HepG2 (cell line): Measurements from ENCODE around the gene FAM78B. TPM values are rescaled to one million over a fixed set of nuclear protein-coding genes. Genes with fewer than 3 reads are reported as not detected.

Source experiments
- ATAC-seq: fragments of 200-7000 bp; cut with Tn5 transposase; 3 replicates; pipeline ENCODE4 v1.9.1; 2020; ENCODE audit warnings: mild to moderate bottlenecking, moderate library complexity
- BruUV-seq: library from RNA; stranded (reverse); fragments of 400-500 nt; replicated peaks from 2 replicates; lab custom pipeline; 2021; lab: Mats Ljungman, UMichigan
- CTCF ChIA-PET: fragments of 300-600 bp; formaldehyde crosslinking; extraction: SDS; loops from one replicate; lab custom pipeline; 2021; ENCODE audit warnings: low total read pairs, inconsistent platforms, low intra/inter-chr PET ratio; lab: Yijun Ruan, JAX
- POLR2A ChIA-PET: fragments of 350-600 bp; sonication (Branson Sonifier 250); formaldehyde crosslinking; loops from one replicate; lab custom pipeline; 2020; ENCODE audit warnings: antibody characterized with exemption, inconsistent platforms; lab: Yijun Ruan, JAX
- DNase-seq: peaks from one replicate; pipeline ENCODE4 v3.0.0-alpha.2; 2015; ENCODE audit warnings: low spot score
- FAIRE-seq: peaks from 3 replicates; lab custom pipeline; 2011; peaks lifted over from hg19 to GRCh38; lab: Jason Lieb, UNC
- H2AFZ ChIP-seq: one replicate; pipeline ENCODE4 v1.6.1; 2011; ENCODE audit warnings: low read length, inconsistent platforms
- H3K27ac ChIP-seq: fragments of 300-600 bp; 3 replicates; pipeline ENCODE4 v1.8.0; 2011; ENCODE audit warnings: mixed run types, mild to moderate bottlenecking, mixed read lengths, low read length, inconsistent platforms; ENCODE audit not compliant: insufficient read depth; ENCODE audit errors: extremely low read length
- H3K27me3 ChIP-seq, 2 experiments: fragments of 200-600 bp in 1 of 2; 2 replicates in 1 of 2; 3 replicates in 1 of 2; pipeline versions ENCODE4 v1.6.0 to v1.8.0; 2011; ENCODE audit warnings: low read length in 2 of 2, mild to moderate bottlenecking in 2 of 2, moderate library complexity in 2 of 2, inconsistent platforms in 1 of 2; ENCODE audit not compliant: insufficient read depth in 2 of 2, control insufficient read depth in 1 of 2
- H3K36me3 ChIP-seq, 2 experiments: fragments of 200-600 bp in 1 of 2; replicated peaks in 1 of 2; 2 replicates in 1 of 2; 3 replicates in 1 of 2; pipeline versions ENCODE4 v1.5.1 to v1.8.0; 2011; ENCODE audit warnings: low read length in 2 of 2, inconsistent platforms in 1 of 2; ENCODE audit not compliant: insufficient read depth in 2 of 2, control insufficient read depth in 1 of 2
- H3K4me1 ChIP-seq: 2 replicates; pipeline ENCODE4 v1.5.1; 2012; ENCODE audit warnings: low read length, inconsistent platforms; ENCODE audit not compliant: insufficient read depth
- H3K4me2 ChIP-seq: 2 replicates; pipeline ENCODE4 v1.6.0; 2011; ENCODE audit warnings: low read depth, low read length, inconsistent platforms
- H3K4me3 ChIP-seq, 3 experiments: fragments of 200-600 bp in 1 of 3; sonication (generic), shearing (Covaris generic) in 1 of 3; replicated peaks in 1 of 3; 2 replicates each; pipeline ENCODE4 v1.5.1; 2011 to 2016; ENCODE audit warnings: low read length in 3 of 3, inconsistent platforms in 2 of 3, low read depth in 2 of 3, mild to moderate bottlenecking in 2 of 3, control low read depth in 1 of 3, mixed read lengths in 1 of 3; ENCODE audit not compliant: insufficient read depth in 1 of 3
- H3K79me2 ChIP-seq: one replicate; pipeline ENCODE4 v1.6.1; 2011; ENCODE audit warnings: low read length, inconsistent platforms; ENCODE audit not compliant: insufficient read depth
- H3K9ac ChIP-seq: 2 replicates; pipeline ENCODE4 v1.6.0; 2011; ENCODE audit warnings: mild to moderate bottlenecking, low read depth, low read length, inconsistent platforms; ENCODE audit not compliant: insufficient read depth
- H3K9me3 ChIP-seq: 2 replicates; pipeline ENCODE4 v1.5.1; 2012; ENCODE audit warnings: mild to moderate bottlenecking, low read length
- H4K20me1 ChIP-seq: 2 replicates; pipeline ENCODE4 v1.6.0; 2011; ENCODE audit warnings: inconsistent platforms, mild to moderate bottlenecking, low read length, moderate library complexity; ENCODE audit not compliant: insufficient read depth
- SP4 ChIP-seq: sonication (generic); formaldehyde crosslinking; IDR thresholded peaks from 2 replicates; pipeline ENCODE4 v1.8.1; 2023; ENCODE audit warnings: mild to moderate bottlenecking, missing genetic modification reagents
- ZMYM4 ChIP-seq: sonication (generic); formaldehyde crosslinking; IDR thresholded peaks from 2 replicates; pipeline ENCODE4 v1.8.1; 2023; ENCODE audit warnings: mild to moderate bottlenecking, missing genetic modification reagents
- ZNF17 ChIP-seq: sonication (generic); formaldehyde crosslinking; IDR thresholded peaks from 2 replicates; pipeline ENCODE4 v1.5.0; 2020; ENCODE audit warnings: mild to moderate bottlenecking, missing genetic modification reagents
- ZNF432 ChIP-seq: sonication (generic); formaldehyde crosslinking; IDR thresholded peaks from 2 replicates; pipeline ENCODE4 v1.5.0; 2020; ENCODE audit warnings: missing genetic modification reagents, mild to moderate bottlenecking, borderline replicate concordance
- WGBS: methylation state at CpG from one replicate; pipeline ENCODE4 v1.1.6; 2017; ENCODE audit warnings: low lambda C conversion rate; 5-methylcytosine and 5-hydroxymethylcytosine counted together
- in situ Hi-C: cut with HindIII; loops from 2 replicates; pipeline ENCODE4 v1.10.0; 2017; ENCODE audit warnings: low pct_unique_long_range_greater_than_20kb; ENCODE audit not compliant: extremely low pct_ligation_motif_present
- intact Hi-C: fragments of 100-400 bp; cut with micrococcal nuclease; formaldehyde crosslinking; loops from one replicate; pipeline ENCODE4 v1.10.0; 2022; ENCODE audit not compliant: unreplicated experiment
- polyA plus RNA-seq, 8 experiments: library from polyadenylated mRNA; depleted of rRNA in 3 of 8; stranded (reverse) in 7 of 8; unstranded in 1 of 8; fragments of >200 nt; fragmentation: Illumina TruSeq in 4 of 8; extraction: Trizol in 4 of 8; gene quantifications; 2 replicates each; pipeline versions ENCODE4 v1.2.1 to v1.2.3, GENCODE V29; 2011 to 2016; ENCODE audit warnings: low read depth in 4 of 8, missing spikeins in 1 of 8, mixed read lengths in 1 of 8; ENCODE audit not compliant: insufficient read depth in 1 of 8
- total RNA-seq, 5 experiments: library from RNA; depleted of rRNA; stranded (reverse); fragments of >200 nt; fragmentation: Illumina TruSeq; extraction: Trizol; gene quantifications; 2 replicates each; pipeline ENCODE4 v1.2.3, GENCODE V29; 2016; ENCODE audit warnings: low read depth in 1 of 5
- TF ChIP-seq, protein P1 (sequence below): sonication (generic); formaldehyde crosslinking; IDR thresholded peaks from 2 replicates; pipeline ENCODE4 v1.4.0; 2020; ENCODE audit warnings: missing genetic modification reagents
- TF ChIP-seq, protein P2 (sequence below): sonication (generic); formaldehyde crosslinking; IDR thresholded peaks from 2 replicates; pipeline ENCODE4 v1.5.1; 2020; ENCODE audit warnings: missing genetic modification reagents, mild to moderate bottlenecking, borderline replicate concordance
- TF ChIP-seq, protein P3 (sequence below): sonication (generic); formaldehyde crosslinking; IDR thresholded peaks from 2 replicates; pipeline ENCODE4 v1.4.0; 2020; ENCODE audit warnings: missing genetic modification reagents
- TF ChIP-seq, protein P4 (sequence below): sonication (generic); formaldehyde crosslinking; IDR thresholded peaks from 2 replicates; pipeline ENCODE4 v1.4.0; 2020; ENCODE audit warnings: missing genetic modification reagents
- TF ChIP-seq, protein P5 (sequence below): sonication (generic); formaldehyde crosslinking; IDR thresholded peaks from 2 replicates; pipeline ENCODE4 v1.8.0; 2022; ENCODE audit warnings: mild to moderate bottlenecking, missing genetic modification reagents

FAM78B gene
- total and polyA plus RNA-seq, 2 of the 13 experiments (the other 11 are each of a cell fraction or from before 2014, with no cell fraction given): 0.22 to 0.31 TPM

DNA sequence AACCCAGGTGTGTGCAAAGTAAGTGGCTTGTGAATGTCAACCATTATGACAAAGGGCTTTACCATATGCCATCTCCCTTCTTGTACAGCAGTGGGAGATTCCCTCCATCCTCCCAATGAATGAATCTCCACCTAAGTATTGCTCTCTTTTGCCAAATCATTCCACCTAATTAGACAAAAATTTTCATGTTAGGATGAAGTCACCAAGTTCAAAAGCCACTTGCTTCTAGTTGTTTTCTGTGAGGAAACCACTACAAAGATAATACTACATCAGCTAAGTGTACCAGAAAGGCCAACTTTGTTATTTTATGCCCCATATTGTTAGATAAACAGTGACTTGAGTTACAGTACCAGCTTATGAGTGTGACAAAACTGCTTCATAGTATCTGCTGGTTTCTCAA is 34.3 kb downstream of the FAM78B start (continued):
- TF ChIP-seq, protein P1, sequence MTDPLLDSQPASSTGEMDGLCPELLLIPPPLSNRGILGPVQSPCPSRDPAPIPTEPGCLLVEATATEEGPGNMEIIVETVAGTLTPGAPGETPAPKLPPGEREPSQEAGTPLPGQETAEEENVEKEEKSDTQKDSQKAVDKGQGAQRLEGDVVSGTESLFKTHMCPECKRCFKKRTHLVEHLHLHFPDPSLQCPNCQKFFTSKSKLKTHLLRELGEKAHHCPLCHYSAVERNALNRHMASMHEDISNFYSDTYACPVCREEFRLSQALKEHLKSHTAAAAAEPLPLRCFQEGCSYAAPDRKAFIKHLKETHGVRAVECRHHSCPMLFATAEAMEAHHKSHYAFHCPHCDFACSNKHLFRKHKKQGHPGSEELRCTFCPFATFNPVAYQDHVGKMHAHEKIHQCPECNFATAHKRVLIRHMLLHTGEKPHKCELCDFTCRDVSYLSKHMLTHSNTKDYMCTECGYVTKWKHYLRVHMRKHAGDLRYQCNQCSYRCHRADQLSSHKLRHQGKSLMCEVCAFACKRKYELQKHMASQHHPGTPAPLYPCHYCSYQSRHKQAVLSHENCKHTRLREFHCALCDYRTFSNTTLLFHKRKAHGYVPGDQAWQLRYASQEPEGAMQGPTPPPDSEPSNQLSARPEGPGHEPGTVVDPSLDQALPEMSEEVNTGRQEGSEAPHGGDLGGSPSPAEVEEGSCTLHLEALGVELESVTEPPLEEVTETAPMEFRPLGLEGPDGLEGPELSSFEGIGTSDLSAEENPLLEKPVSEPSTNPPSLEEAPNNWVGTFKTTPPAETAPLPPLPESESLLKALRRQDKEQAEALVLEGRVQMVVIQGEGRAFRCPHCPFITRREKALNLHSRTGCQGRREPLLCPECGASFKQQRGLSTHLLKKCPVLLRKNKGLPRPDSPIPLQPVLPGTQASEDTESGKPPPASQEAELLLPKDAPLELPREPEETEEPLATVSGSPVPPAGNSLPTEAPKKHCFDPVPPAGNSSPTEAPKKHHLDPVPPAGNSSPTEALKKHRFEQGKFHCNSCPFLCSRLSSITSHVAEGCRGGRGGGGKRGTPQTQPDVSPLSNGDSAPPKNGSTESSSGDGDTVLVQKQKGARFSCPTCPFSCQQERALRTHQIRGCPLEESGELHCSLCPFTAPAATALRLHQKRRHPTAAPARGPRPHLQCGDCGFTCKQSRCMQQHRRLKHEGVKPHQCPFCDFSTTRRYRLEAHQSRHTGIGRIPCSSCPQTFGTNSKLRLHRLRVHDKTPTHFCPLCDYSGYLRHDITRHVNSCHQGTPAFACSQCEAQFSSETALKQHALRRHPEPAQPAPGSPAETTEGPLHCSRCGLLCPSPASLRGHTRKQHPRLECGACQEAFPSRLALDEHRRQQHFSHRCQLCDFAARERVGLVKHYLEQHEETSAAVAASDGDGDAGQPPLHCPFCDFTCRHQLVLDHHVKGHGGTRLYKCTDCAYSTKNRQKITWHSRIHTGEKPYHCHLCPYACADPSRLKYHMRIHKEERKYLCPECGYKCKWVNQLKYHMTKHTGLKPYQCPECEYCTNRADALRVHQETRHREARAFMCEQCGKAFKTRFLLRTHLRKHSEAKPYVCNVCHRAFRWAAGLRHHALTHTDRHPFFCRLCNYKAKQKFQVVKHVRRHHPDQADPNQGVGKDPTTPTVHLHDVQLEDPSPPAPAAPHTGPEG (CRISPR knock-in tag): no peak
- TF ChIP-seq, protein P2, sequence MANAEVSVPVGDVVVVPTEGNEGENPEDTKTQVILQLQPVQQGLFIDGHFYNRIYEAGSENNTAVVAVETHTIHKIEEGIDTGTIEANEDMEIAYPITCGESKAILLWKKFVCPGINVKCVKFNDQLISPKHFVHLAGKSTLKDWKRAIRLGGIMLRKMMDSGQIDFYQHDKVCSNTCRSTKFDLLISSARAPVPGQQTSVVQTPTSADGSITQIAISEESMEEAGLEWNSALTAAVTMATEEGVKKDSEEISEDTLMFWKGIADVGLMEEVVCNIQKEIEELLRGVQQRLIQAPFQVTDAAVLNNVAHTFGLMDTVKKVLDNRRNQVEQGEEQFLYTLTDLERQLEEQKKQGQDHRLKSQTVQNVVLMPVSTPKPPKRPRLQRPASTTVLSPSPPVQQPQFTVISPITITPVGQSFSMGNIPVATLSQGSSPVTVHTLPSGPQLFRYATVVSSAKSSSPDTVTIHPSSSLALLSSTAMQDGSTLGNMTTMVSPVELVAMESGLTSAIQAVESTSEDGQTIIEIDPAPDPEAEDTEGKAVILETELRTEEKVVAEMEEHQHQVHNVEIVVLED (CRISPR knock-in tag): no peak

DNA sequence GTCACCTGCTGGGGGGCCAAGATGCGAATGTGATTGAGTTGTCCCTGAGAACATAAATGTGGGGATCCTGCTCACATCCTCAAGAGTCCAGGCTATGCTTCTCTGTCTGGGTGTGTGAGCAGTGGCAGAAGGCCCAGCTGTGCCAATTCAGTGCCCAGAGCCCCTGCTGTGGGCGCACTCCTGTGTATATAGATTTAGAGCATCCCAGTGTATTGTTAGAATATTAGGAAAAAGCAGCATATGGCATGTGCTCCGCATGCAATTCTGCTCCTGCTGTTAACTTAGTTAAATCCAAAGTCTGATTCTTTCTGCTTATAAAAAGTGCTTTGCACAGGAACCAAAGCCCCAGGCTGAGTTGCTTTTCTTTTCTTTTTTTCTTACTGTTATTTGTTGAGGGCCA is 37.8 kb downstream of the FAM78B start:
- no peak for DNase-seq
- no peaks in the 10 kb centered on the region for H3K27me3 ChIP-seq
- H2AFZ ChIP-seq: no peak overlapping the region
- TF ChIP-seq ZNF17 (CRISPR knock-in tag): no peak
- TF ChIP-seq SP4 (CRISPR knock-in tag): no peak
- no peak for TF ChIP-seq ZNF432 (CRISPR knock-in tag)
- TF ChIP-seq, protein P3, sequence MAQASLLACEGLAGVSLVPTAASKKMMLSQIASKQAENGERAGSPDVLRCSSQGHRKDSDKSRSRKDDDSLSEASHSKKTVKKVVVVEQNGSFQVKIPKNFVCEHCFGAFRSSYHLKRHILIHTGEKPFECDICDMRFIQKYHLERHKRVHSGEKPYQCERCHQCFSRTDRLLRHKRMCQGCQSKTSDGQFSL (CRISPR knock-in tag): no peak
- TF ChIP-seq ZMYM4 (CRISPR knock-in tag): no peak
- TF ChIP-seq, protein P4, sequence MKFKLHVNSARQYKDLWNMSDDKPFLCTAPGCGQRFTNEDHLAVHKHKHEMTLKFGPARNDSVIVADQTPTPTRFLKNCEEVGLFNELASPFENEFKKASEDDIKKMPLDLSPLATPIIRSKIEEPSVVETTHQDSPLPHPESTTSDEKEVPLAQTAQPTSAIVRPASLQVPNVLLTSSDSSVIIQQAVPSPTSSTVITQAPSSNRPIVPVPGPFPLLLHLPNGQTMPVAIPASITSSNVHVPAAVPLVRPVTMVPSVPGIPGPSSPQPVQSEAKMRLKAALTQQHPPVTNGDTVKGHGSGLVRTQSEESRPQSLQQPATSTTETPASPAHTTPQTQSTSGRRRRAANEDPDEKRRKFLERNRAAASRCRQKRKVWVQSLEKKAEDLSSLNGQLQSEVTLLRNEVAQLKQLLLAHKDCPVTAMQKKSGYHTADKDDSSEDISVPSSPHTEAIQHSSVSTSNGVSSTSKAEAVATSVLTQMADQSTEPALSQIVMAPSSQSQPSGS: no peak
- TF ChIP-seq, protein P5, sequence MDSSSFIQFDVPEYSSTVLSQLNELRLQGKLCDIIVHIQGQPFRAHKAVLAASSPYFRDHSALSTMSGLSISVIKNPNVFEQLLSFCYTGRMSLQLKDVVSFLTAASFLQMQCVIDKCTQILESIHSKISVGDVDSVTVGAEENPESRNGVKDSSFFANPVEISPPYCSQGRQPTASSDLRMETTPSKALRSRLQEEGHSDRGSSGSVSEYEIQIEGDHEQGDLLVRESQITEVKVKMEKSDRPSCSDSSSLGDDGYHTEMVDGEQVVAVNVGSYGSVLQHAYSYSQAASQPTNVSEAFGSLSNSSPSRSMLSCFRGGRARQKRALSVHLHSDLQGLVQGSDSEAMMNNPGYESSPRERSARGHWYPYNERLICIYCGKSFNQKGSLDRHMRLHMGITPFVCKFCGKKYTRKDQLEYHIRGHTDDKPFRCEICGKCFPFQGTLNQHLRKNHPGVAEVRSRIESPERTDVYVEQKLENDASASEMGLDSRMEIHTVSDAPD (CRISPR knock-in tag): no peak
- H3K9me3 ChIP-seq: no peaks in the 10 kb centered on the region
- in situ Hi-C loops (no loop called here), intact Hi-C loops (no loop called here)
- ATAC-seq: no peak
- H3K4me3 ChIP-seq: no peak overlapping the region
- no peaks in the 10 kb centered on the region for H3K79me2 ChIP-seq
- H3K4me1 ChIP-seq: no peaks in the 10 kb centered on the region
- no peaks in the 10 kb centered on the region for H4K20me1 ChIP-seq
- no peaks in the 10 kb centered on the region for H3K36me3 ChIP-seq
- ChIA-PET CTCF (no interaction called here), POLR2A (no interaction called here)
- H3K27ac ChIP-seq: no peak overlapping the region
- no peak overlapping the region for H3K9ac ChIP-seq
- BruUV-seq: no TSS peak
- WGBS: 24% methylated on average over 3 of the region's 3 CpGs
- FAIRE-seq: no peak
- no peak overlapping the region for H3K4me2 ChIP-seq
